GM19193 (cell line): ENCODE measurements around the gene AGFG2.

Experiments
- POLR2A ChIP-seq: IDR thresholded peaks from 4 replicates; pipeline ENCODE4 v1.6.1; 2011; ENCODE audit not compliant: insufficient read depth, insufficient read length; ENCODE audit errors: extremely low read depth

The AGFG2 gene, protein sequence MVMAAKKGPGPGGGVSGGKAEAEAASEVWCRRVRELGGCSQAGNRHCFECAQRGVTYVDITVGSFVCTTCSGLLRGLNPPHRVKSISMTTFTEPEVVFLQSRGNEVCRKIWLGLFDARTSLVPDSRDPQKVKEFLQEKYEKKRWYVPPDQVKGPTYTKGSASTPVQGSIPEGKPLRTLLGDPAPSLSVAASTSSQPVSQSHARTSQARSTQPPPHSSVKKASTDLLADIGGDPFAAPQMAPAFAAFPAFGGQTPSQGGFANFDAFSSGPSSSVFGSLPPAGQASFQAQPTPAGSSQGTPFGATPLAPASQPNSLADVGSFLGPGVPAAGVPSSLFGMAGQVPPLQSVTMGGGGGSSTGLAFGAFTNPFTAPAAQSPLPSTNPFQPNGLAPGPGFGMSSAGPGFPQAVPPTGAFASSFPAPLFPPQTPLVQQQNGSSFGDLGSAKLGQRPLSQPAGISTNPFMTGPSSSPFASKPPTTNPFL

DNA sequence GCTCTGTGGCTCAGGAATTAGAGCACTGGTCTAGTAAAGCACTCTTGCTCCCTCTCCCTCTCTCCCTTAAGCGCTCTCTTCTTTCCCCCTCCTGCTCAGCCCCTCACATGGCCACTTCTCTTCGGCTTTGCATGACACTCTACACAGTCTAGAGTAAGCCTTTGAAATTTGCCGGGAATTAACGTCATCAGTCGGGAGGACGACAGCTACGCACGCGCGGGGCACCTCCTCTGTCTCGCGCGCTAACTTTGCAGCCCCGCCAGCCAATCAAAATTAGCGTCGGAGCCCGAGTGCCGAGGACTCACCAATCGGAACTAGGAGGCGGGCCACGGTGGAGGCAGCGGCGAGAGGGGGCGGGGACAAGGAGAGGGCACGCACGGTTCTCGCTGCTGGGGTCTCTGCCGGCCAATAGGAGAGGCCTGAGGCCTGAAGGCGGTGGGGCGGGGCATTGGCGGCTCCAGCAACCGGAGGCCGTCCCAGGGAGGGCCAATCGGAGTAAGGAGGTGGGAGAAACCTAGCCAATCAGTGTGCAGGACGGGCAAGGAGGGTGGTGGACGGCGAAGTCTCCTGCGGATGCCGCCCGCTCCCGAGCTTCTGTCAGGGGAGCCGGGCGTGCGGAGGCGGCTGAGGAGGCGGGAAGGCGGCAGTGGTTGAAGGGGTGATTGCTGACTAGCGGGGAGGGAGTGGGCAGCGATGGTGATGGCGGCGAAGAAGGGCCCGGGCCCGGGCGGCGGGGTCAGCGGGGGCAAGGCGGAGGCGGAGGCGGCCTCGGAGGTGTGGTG, at the start of gene AGFG2:
AGFG2 (plus strand) TSS at position 550 of the 782 bp plus-strand sequence; CDS start at position 694, 144 bp downstream.
- TF ChIP-seq POLR2A, result peak; percentile 75

DNA sequence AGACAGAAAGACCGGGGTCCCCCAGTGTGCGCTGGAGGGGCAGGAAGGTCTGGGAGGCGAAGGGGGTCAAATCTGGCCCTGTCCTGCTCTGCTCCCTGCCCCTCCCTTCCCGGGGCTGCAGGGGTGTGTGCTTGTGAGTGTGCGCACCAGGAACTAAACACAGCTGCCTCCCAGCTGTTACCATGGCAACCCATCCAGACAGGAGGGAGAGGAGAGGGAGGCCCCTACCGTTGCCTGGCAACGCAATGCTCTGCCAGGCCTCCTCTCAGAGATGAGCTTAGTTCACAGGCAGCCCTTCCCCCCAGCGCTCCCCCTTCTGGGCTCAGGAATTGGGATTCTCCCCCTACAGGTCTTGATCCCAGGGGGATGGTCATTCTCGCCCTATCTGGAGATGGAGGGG, 49.2 kb upstream of the AGFG2 start:
- TF ChIP-seq POLR2A, result no peak

DNA sequence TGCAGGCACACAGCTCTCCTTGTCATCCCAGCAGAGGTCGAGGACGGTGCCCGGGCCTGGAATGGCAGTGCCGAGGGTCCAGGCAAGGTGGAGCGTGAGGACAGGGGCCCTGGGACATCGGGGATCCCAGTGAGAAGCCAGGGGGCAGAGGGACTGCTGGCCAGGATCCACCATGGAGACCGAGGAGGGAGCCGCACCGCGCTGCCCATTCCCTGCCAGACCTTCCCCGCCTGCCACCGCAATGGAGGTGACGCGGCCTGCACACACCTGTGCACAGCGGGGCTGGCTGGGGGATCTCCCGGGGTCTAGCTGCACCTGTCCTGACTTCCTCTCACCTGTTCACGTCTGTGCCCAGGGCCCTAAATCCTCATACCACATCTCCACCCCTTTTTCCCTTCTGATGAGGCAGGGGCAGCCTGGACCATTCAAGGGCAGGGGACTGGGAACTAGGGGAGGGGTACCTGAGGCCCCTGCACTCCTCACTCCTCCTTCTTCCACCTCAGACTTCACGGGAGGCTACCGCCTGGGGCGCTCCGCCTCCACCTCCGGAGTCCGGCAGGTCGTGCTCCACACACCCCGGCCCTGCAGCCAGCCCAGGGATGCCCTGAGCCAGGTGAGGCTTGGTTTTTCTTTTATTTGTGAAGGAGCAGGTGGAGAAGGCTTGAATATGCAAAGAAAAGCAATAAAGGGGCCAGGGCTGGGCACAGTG, 48.4 kb upstream of the AGFG2 start:
- TF ChIP-seq POLR2A, result no peak

DNA sequence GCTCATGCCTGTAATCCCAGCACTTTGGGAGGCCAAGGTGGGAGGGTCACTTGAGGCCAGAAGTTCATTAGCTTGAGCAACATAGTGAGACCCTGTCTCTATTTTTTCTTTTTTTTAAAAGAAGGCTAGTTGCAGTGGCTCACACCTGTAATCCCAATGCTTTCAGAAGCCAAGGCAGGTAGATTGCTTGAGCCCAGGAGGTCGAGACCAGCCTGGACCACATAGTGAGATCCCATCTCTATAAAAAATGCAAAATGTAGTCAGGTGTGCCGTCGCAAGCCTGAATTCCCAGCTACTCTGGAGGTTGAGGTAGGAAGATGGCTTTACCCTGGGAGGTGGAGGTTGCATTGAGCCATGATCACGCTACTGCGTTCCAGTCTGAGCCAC, 47.8 kb upstream of the AGFG2 start:
- TF ChIP-seq POLR2A, result no peak

DNA sequence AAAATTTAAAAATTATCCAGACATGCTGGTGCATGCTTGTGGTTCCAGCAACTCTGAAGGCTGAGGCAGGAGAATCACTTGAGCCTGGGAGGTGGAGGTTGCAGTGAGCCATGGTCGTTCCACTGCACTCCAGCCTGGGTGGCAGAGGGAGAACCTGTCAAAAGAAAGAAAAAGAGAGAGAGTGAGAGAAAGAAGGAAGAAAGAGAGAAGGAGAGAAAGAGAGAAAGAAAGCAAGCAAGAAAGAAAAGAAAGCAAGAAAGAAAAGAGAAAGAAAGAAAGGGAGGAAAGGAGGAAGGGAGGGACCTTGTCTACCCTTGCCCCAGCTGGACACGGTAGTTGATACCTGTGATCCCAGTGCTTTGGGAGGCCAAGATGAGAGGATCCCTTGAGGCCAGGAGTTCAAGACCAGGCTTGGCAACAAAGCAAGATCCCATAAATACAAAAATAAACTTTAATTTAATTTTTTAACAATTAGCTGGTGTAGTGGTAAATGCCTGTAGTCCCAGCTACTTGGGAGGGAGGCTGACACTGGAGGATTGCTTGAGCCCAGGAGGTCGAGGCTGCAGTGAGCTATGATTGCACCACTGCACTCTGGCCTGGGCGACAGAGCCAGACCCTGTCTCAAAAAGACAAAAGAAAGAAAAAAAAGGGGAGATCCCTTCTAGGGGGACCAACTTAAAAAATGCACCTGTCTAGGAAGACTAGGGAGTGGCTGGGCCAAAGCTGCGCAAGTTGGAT, 46.1 kb upstream of the AGFG2 start:
- TF ChIP-seq POLR2A, result no peak

DNA sequence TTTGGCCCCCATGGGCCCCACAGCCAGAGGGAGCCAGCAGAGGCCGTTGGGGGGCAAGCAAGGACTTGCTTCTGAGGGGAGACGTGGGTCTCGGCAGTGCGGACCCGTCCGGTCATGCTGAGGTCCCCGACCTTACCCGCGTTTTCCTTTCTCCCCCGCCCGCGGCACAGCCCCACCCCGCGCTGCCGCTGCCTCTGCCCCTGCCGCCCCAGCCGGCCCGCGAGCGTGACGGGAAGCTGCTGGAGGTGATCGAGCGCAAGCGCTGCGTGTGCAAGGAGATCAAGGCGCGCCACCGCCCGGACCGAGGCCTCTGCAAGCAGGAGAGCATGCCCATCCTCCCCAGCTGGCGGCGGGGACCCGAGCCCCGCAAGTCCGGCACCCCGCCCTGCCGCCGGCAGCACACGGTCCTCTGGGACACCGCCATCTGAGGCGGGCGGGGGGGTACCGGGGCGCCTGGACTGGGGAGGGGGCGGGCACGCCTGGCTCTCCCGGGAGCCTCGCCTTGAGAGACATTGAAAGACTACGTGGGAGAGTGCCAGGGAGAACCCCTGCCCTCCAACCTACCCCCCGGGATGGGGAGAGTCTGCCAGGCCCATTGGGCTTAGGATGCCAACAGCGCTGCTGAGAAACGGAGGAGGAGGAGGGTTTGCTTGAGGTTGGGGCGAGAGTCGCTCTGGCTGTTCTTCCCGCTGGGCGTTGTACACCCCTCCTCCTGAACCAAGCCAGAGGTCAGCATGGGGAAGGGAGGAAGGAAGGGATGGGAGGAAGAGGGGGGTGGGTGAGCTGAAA, 45.3 kb upstream of the AGFG2 start:
- TF ChIP-seq POLR2A, result no peak

DNA sequence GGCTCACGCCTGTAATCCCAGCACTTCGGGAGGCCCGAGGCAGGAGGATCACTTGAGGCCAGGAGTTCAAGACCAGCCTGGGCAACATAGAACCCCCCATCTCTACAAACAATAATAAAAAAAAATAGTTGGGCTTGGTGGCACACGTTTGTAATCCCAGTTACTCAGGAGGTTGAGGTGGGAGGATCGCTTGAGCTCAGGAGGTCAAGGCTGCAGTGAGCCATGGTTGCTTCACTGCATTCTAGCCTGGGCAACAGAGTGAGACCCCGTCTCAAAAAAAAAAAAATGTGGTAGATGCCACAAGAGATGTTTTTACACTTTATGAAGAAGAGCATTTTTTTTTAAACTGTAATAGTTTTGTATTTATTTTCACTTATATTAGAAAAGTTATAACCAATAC, 42.5 kb upstream of the AGFG2 start:
- no peak for TF ChIP-seq POLR2A

DNA sequence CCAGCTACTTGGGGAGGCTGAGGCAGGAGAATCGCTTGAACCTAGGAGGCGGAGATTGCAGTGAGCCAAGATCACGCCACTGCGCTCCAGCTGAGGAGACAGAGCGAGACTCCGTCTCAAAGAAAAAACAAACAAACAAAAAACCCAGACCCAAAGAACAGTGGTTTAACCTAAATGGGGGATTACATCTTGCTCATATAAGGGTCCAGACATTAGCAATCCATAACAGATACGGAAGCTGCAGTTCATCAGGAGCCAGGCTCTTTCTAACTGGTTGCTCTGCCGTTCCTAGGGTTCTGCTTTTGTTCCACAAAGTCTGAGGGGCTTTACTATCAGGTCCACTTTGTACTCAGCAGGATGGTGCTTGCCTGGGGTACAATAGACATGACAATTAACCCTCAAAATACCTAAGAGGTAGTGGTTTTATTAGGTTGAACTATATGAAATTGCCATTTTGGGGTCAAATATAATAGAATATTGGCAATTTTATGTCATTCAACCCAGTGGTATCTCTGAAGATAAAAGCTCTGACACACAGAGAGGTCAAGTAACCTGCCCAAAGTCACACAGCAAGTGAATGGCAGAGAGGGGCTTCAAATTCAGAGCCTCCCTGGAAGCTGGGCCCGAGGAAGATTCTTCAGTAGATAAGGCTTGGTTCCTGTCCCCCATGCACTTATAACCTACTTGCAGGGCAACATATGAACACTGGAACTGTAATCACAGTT, 34.0 kb upstream of the AGFG2 start:
- no peak for TF ChIP-seq POLR2A

DNA sequence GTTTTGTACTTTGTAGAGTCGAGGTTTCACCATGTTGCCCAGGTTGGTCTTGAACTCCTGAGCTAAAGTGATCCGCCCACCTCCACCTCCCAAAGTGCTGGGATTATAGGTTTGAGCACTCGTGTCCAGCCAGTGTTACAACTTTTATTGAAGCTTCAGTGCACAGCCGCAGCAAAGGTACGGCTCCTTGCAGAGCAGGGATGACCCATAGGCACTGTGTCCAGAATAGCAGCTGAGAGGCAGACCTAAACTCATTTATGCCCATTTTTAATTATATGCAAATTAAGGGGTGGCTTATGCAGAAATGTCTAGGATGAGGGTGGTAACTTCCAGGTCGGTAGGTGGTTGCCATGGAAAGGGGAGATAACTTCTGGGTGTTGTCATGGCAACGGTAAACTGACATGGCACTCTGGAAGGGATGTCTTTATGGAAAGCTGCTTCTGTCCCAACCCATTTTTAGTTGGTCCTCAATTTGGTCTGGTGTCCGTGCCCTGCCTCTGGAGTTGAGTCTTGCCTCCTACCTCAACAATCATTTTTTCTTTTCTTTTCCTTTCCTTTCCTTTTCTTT, 32.6 kb upstream of the AGFG2 start:
- no peak for TF ChIP-seq POLR2A

DNA sequence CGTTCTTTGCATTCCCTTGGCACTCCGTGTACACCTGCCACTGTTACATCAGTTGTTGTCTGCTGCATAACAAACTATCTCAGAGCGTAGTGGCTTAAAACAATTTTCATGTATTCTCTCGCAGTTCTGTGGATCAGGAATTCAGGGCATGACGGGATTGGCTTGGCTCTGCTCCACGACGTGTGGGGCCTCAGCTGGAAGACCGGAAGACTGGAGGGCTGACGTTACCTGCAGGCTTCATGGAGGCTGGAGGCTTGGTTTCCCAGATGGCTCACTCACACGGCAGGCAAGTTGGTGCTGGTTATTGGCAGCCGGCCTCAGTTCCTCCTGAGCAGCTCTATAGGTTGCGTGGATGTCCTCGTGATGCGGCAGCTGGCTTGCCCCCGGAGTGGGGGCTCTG, 29.8 kb upstream of the AGFG2 start:
- no peak for TF ChIP-seq POLR2A

DNA sequence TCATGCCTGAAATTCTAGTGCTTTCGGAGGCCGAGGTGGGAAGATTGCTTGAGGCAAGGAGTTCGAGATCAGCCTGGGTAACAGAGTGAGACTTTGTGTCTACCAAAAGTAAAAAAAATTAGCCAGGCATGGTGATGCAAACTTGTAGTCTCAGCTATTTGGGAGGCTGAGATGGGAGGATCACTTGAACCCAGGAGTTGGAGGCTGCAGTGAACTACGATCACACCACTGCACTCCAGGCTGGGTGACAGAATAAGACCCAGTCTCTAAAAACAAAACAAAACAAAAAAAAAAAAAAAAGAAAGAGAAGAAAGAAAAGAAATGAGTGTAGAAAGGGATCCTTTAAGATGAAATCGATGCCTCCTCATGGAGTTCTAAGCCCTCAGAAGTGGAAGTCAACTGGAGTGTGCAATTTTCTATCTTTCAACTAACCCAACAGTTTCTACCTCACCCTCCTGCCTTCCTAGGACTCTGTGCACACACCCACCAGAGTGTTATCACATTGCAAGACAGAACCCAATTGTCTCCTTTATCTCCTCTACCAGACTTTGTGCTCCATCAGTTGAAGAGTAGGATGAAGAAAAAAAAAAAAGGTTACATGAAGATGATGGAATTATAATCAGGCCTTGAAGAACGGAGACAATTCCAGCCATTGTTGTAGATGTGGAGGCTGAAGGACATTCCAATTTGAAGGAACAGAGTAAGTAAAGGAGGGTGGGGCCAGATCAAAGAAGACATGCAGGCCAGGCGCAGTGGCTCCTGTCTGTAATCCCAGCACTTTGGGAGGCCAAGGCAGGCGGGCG, 28.4 kb upstream of the AGFG2 start:
- no peak for TF ChIP-seq POLR2A

DNA sequence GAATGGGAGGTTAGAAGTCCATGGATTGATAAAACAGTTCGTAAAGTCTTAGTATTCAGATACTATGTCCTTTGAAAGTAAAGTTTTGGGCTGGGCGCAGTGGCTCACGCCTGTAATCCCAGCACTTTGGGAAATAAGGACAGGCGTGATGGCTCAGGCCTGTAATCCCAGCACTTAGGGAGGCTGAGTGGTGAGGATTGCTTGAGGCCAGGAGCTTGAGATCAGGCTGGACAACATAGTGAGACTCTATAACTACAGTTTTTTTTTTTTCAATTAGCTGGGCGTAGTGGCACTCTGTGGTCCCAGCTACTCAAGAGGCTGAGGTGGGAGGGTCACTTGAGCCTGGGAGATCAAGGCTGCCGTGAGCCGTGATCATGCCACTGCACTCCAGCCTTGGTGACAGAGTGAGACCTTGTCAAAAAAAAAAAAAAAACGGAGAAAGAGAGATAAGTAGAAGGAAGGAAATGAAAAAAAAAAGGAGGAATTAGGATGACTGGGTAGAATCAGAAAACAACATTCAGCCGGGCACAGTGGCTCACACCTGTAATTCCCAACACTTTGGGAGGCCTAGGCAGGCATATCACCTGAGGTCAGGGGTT, 25.7 kb upstream of the AGFG2 start:
- TF ChIP-seq POLR2A, result no peak

DNA sequence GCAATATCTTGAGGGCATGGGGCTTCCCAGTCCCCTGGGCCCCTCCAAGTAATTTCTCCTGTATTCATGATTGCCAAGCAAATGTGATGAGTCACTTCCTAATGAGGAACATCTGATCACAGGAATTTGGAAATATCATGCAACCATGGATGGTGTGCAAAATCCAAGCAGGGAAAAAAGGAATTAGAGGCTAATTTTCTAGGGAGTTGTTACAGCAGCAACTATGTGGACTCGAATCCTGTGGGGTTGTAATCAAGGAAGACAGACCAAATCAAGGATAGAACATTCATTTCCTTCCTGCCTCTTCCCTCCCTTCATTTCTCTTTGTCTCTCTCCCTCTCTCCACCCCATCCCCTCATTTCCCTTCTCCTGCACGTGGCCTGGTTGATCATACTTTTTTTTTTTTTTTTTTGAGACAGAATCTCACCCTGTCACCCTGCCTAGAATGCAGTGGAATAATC, 23.9 kb upstream of the AGFG2 start:
- no peak for TF ChIP-seq POLR2A
